HG03460 (cell line): ENCODE data around the gene PTPRS.
"Not testable (repeated sequence)": the region's sequence is repeated elsewhere in the genome, so short reads cannot be mapped to it uniquely, and the experiment has no call there.

ENCODE experiments used
- ATAC-seq: cut with Tn5 transposase; IDR thresholded peaks from one replicate; pipeline ENCODE4 v1.9.1; 2021; ENCODE audit not compliant: unreplicated experiment

Gene PTPRS

DNA sequence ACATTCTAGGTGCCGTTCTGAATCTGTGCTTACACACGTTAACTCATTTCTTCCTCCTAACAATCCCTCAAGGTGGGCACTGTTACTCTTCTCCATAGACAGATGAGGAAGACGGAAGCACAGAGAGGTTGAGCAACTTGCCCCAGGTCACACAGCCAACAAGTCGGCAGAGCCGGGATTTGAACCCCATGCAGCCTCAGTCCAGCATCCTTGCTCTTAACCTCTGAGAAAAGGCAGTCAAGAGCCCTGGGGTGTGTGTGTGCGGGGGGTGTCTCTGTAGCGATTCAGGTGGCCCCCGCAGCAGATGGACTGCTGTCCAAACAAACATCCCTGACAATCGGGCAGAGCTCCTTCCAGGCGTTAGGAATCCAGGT, 6.3 kb downstream of the PTPRS start:
- ATAC-seq, result no peak

DNA sequence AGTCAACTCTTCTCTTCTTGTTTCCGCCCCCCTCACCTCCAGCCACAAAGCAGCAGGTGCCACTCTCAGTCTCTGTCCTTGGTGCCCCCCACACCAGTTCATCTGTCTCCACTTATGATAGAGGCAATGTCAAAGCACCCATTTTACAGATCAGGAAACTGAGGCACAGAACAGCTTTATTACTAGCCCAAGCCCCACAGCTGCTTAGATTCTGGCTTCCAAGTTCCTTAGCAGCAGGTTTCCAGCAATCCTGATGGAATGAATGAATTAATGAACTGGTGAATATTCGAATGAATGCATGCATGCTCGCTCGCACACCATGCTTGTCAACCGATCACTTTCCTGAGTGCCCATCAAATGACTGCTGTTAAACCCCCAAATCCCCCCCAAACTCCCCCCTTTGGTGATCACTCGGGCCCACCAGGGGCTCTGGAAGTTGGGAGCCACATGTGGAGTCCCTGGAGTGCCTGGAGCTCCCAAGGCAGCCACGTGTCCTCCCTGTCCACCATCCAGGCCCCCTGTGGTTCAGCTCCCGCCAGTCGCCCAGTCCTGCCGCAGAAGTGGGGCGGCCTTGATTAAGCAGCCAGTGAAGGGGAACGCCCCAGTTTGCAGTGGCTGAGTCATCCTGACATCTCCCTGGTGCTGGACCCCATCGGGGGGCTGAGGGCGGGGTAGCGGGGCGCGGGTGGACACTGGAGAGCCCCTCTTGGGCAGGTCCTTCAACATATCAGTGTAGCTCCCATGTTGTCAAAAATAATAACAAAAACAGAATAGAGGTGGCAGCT, 6.8 kb downstream of the PTPRS start:
- ATAC-seq, result no peak

DNA sequence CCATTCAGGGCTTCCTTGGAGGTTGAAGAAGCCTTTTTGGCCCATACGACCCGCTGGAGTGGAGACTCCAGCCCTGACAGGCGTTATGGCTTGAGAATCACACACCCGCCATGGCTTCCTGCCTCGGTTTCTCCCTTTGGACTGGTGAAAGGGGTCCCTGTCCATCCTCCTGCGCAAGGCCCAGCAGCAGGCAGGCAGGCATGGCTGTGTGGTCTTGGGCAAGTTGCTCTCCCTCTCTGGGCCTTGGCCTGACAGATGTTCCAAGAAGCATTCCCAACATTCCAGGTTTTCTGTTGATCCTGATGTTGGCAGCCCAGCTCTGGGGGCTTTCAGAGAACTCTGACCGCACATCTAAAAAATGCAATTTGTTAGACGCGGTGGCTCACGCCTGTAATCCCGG, 8.1 kb downstream of the PTPRS start:
- no peak for ATAC-seq

DNA sequence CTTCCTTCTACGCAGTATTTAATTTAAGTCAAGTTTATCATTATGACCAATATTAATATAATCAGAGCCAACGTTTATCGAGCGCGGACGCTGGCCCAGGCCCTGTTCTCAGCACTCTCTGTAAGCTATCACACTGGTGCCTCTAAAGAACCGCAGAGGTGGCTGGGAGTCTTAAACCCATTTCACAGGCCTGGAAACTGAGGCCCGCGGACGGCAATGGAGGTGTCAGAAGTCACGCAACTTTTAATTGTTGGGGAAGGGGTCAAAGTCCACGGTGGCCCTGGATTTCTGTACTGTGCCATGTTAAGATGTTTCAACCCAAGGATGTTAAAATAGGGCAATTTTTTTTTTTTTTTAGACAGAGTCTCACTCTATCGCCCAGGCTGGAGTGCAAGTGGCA, 8.8 kb downstream of the PTPRS start:
- ATAC-seq, result no peak

DNA sequence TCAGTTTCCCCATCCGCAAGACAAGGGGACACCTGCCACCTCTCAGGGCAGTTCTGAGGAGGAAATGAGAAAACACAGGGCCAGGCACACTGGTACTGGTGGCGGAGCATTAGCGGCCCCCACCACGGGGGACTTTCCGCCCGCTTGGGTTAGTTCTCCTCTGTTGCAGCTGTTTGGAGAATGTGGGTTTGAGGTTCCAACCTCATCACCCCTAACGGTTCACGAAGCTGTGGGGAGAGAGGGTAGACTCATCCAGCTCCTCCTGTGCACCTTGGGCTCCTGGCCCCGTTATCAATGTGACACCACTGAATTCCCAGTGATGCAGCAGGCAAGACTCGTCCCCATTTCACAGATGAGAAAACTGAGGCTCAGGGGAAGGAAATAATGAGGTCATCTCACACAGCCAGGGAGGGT, 10.3 kb downstream of the PTPRS start:
- no peak for ATAC-seq

GRCh38 chr19:5329141-5329540, 11.5 kb downstream of the PTPRS start:
- ATAC-seq, result no peak

DNA sequence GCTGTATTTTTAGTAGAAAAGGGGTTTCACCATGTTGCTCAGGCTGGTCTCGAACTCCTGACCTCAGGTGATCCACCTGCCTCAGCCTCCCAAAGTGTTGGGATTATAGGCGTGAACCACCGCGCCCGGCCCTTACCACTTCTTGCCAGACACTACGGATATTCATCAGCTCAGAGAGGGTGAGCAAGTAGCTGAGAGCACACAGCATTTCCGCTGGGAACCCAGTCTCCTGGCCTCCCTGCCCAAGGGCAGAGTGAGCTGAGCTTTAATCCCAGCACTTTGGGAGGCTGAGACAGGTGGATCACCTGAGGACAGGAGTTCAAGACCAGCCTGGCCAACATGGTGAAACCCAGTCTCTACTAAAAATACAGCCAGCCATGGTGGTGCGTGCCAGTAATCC, 12.2 kb downstream of the PTPRS start:
- not testable (repeated sequence) for ATAC-seq

GRCh38 chr19:5326986-5327623, 13.5 kb downstream of the PTPRS start:
- no peak for ATAC-seq

DNA sequence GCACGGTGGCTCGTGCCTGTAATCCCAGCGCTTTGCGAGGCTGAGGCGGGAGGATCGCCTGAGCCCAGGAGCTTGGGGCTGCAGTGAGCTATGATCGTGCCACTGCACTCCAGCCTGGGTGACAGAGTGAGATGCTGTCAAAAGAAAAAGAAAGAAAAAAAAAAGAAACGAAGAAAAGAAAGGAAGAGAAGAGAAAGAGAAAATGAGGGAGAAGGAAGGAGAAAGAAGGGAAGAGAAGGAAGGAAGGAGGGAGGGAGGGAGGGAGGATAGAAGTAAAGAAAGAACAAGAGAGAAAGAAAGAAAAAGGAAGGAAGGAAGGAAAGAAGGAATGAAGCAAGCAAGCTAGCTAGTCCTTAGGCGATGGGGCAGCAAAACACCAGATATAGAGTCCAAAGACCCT, 14.1 kb downstream of the PTPRS start:
- no peak for ATAC-seq

DNA sequence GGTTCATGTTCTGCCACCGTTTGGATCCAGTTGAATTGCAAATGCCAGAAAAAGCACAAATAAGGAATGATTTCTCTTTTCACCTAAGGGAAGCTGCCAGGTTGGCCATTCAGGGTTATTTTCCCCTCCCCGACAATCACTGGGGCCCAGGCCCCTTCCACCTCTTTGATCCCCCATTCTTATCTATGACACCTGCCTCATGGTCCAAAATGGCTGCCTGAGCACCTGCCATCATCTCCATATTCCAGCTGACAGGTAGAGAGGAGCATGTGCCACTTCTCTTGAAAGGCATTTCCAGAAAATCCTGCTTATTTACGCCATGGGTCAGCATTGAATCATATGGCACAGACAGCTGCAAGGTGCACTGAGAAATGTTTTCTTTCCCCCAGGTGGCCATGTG, 15.7 kb downstream of the PTPRS start:
- no peak for ATAC-seq

DNA sequence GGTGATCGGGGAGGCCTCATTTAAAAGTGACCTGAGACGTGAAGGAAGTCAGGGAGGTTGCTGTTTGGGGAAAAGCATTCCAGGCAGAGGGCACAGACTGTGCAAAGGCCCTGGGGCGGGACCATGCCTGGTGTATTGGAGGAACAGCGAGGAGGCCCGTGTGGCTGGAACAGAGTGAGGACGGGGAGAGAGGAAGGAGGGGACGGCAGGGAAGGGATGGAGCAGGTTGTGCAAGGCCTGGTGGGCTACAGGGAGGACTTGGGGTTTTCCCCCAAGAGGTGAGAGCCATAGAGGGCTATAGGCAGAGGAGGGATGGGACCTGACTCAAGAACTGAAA, 17.2 kb downstream of the PTPRS start:
- ATAC-seq, result no peak

DNA sequence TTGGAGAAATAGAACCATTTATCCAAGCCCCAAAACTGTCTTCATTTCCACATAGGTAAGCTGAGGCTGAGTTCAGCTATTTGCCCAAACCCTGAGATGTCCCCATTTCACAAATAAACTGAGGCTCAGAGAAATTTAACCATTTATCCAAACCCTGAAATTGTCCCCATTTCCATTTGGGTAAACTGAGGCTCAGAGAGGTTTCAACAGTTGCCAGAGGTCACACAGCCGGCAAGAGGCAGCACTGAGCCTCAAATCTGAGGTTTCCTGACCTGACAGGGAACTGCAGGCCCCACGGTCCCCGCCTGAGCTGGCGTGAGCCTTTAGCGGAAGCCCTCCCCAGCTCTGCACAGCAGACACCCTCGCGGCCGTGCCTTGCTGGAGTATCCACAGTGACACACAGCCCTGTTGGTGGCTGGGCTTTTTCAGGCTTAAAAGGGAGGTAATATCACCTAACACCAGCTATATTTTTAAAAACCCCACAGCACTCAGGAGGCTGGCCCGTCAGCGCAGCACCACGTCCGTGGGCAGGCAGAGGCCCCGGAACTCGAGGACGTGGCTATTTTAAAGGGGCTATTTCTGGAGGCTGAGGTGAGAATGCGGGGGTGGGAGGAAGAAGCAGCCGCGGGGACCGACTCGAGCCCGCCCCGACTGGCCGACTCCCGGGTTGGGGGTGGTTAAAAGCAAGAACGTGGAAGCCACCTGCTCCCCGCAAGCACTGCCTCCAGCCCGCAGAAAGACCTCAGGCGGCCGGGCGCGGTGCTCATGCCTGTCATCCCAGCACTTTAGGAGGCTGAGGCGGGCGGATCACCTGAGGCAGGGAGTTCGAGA, 18.5 kb downstream of the PTPRS start:
- no peak for ATAC-seq

- no peak for ATAC-seq
Observed at GRCh38 chr19:5321066-5321642, 19.5 kb downstream of the PTPRS start.

GRCh38 chr19:5319516-5319915, 21.1 kb downstream of the PTPRS start:
- no peak for ATAC-seq

- ATAC-seq, result no peak
Observed at GRCh38 chr19:5318306-5318705, 22.3 kb downstream of the PTPRS start.

GRCh38 chr19:5317321-5317720, 23.3 kb downstream of the PTPRS start:
- no peak for ATAC-seq

GRCh38 chr19:5316138-5316537, 24.5 kb downstream of the PTPRS start:
- ATAC-seq, result no peak

DNA sequence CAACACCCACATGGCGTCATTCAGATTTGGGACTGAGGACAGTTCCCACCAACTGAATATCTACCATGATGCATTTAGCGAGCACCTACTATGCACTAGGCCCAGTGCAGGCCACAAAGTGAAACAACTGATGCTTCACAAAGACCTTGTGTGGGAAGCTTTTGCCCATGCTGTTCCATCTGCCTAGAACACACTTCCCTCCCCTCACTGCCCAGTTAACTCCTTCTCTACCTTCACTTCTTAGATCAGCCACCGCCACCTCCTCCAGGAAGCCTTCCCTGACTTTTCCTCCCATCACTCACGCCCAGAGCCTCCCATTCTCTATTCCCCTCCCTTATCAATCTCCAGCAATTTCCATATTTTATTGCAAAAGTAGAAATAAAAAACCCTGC, 25.7 kb downstream of the PTPRS start:
- ATAC-seq, result no peak

DNA sequence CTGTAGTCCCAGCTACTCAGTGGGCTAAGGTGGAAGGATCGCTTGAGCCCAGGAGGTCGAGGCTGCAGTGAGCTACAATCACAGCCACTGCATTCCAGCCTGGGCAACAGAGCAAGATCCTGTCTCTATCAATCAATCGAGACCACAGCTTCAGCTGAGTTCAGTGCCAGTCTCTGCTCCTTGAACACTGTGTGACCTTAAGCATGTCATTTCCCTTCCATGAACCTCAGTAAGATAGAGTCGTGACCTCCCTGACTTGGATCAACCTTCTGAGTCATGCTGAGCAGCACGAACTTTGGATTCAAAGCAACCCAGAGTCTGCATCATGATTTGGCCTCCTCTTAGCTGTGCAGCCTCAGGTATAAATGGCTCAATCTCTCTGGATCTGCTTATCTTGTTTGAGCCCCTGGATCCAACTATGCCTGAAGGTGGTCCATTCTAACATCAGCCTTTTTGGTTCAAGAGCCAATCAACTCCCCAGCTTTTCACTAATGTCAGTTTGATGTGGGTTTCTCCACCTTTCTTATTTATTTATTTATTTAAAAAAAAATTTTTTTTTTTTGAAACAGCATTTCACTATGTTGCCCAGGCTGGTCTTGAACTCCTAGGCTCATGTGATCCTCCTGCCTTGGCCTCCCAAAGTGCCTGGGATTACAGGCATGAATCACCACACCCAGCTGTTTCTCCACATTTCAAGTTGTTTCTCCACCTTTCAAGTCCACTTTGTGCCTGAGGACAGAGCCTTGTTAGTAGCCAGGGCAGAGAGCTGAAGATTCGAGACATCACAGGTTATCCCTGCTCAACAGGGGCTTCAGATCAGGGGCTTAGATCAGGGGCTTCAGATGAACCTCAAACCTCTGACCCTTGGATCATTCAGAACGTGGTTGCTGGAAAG, 26.4 kb downstream of the PTPRS start:
- no peak for ATAC-seq

GRCh38 chr19:5313307-5313706, 27.3 kb downstream of the PTPRS start:
- no peak for ATAC-seq

- no peak for ATAC-seq
Observed at GRCh38 chr19:5312058-5312457, 28.6 kb downstream of the PTPRS start.
